Suprapubic skin (tissue), 4 donors: Measurements from ENCODE around the gene LRP1B. TPM values are rescaled to one million over a fixed set of nuclear protein-coding genes. Genes with fewer than 3 reads are reported as not detected.

Source experiments
- DNase-seq, 2 donors: peaks; one replicate each; pipeline ENCODE4 v3.0.0-alpha.2; 2019; ENCODE audit warnings: low spot score in 2 of 2
- H3K27ac ChIP-seq: fragments of 200-600 bp; sonication (generic); one replicate; pipeline ENCODE4 v1.5.1; 2019
- H3K27me3 ChIP-seq: fragments of 200-600 bp; sonication (generic); one replicate; pipeline ENCODE4 v1.5.1; 2019
- H3K36me3 ChIP-seq: fragments of 200-600 bp; sonication (generic); one replicate; pipeline ENCODE4 v1.5.1; 2019
- H3K4me1 ChIP-seq: fragments of 200-600 bp; sonication (generic); one replicate; pipeline ENCODE4 v1.5.1; 2019
- H3K4me3 ChIP-seq: fragments of 200-600 bp; sonication (generic); one replicate; pipeline ENCODE4 v1.5.1; 2019; ENCODE audit warnings: mild to moderate bottlenecking
- H3K9me3 ChIP-seq: fragments of 200-600 bp; sonication (generic); one replicate; pipeline ENCODE4 v1.5.1; 2019
- EP300 ChIP-seq: sonication (generic); formaldehyde crosslinking; IDR thresholded peaks from one replicate; pipeline ENCODE4 v1.6.1; 2017; ENCODE audit warnings: antibody characterized with exemption
- POLR2A ChIP-seq, 2 donors: fragments of 450-650 bp; IDR thresholded peaks; one replicate each; pipeline ENCODE4 v1.6.1; 2017; ENCODE audit warnings: antibody characterized with exemption in 2 of 2, mild to moderate bottlenecking in 2 of 2, moderate library complexity in 2 of 2
- POLR2AphosphoS5 ChIP-seq, 3 donors: sonication (generic); formaldehyde crosslinking; IDR thresholded peaks; one replicate each; pipeline ENCODE4 v1.6.1; 2017; ENCODE audit warnings: antibody characterized with exemption in 3 of 3
- WGBS: methylation state at CpG from one replicate; pipeline ENCODE4 v1.1.5; 2018; 5-methylcytosine and 5-hydroxymethylcytosine counted together
- total RNA-seq, 4 donors: library from RNA; depleted of rRNA; stranded (reverse); fragments of >200 nt; gene quantifications; one replicate each; pipeline ENCODE4 v1.1.0, GENCODE V29; 2016
- TF ChIP-seq, protein P1 (sequence below), 2 donors: fragments of 200-600 bp in 1 of 2; fragments of 450-650 bp in 1 of 2; sonication (generic) in 1 of 2; IDR thresholded peaks; one replicate each; pipeline ENCODE4 v1.5.1; 2016 to 2019; ENCODE audit warnings: antibody characterized with exemption in 2 of 2, mild to moderate bottlenecking in 1 of 2, moderate library complexity in 1 of 2

Gene LRP1B
- total RNA-seq, 4 donors from 2014 or later: 0.11 to 2.7 (median 1.3) TPM

DNA sequence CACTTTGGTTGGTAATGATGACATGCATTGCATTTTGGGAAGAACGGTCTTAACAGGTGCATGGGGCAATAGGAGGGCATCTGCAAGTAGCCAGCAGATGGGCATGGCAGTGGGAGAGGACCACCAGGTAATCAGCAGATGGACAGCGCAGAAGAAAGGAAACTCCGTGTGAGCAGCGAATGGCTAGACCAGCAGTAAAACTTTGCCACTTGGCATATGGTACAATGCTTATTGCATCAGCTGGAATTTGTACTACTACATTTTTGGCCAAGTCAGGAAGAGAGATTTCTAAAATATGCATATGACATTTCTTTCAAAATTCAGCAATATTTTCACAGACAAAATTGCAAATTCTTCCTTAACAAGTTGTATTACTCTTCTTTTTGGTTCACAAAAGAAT is 768.5 kb downstream of the LRP1B start:
- TF ChIP-seq POLR2AphosphoS5 (IDR thresholded peaks at IDR 0.05) (no peak), POLR2A (IDR thresholded peaks at IDR 0.05) (no peak), EP300 (no peak)
- TF ChIP-seq, protein P1, sequence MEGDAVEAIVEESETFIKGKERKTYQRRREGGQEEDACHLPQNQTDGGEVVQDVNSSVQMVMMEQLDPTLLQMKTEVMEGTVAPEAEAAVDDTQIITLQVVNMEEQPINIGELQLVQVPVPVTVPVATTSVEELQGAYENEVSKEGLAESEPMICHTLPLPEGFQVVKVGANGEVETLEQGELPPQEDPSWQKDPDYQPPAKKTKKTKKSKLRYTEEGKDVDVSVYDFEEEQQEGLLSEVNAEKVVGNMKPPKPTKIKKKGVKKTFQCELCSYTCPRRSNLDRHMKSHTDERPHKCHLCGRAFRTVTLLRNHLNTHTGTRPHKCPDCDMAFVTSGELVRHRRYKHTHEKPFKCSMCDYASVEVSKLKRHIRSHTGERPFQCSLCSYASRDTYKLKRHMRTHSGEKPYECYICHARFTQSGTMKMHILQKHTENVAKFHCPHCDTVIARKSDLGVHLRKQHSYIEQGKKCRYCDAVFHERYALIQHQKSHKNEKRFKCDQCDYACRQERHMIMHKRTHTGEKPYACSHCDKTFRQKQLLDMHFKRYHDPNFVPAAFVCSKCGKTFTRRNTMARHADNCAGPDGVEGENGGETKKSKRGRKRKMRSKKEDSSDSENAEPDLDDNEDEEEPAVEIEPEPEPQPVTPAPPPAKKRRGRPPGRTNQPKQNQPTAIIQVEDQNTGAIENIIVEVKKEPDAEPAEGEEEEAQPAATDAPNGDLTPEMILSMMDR (IDR thresholded peaks at IDR 0.05): no peak

DNA sequence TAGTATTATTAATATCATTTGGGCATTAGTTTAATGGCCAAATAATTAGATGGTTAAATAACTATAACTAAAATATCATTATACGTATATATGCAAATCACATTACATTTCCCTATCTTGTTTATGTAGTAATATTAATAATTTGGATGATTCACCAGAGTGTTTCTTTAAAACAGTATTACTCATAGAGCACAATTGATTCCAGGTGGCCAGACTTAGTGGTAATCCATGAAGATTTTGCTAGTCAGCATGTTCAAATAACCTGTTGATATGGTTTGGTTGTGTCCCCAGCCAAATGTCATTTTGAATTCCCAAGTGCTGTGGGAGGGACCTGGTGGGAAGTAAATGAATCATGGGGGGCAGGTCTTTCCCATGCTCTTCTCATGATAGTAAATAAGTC is 782.3 kb downstream of the LRP1B start:
- Histone ChIP-seq H3K27ac (no peak overlapping the region), H3K4me1 (no peaks in the 10 kb centered on the region), H3K36me3 (no peaks in the 10 kb centered on the region), H3K27me3 (no peaks in the 10 kb centered on the region), H3K4me3 (no peak overlapping the region), H3K9me3 (no peaks in the 10 kb centered on the region)
- no peak for DNase-seq
- TF ChIP-seq POLR2A (IDR thresholded peaks at IDR 0.05): no peak
- TF ChIP-seq EP300: no peak
- TF ChIP-seq POLR2AphosphoS5 (IDR thresholded peaks at IDR 0.05): no peak
- TF ChIP-seq, protein P1 (IDR thresholded peaks at IDR 0.05): no peak
- WGBS: 81% methylated on average over 1 of the region's 1 CpG

More for the DNA sequence above, 768.5 kb downstream of the LRP1B start:
- Histone ChIP-seq H3K9me3 (no peaks in the 10 kb centered on the region), H3K4me3 (no peak overlapping the region), H3K36me3 (no peaks in the 10 kb centered on the region), H3K27ac (no peak overlapping the region), H3K4me1 (no peaks in the 10 kb centered on the region), H3K27me3 (no peaks in the 10 kb centered on the region)
- DNase-seq: no peak
- WGBS: 83% methylated on average over 4 of the region's 4 CpGs

DNA sequence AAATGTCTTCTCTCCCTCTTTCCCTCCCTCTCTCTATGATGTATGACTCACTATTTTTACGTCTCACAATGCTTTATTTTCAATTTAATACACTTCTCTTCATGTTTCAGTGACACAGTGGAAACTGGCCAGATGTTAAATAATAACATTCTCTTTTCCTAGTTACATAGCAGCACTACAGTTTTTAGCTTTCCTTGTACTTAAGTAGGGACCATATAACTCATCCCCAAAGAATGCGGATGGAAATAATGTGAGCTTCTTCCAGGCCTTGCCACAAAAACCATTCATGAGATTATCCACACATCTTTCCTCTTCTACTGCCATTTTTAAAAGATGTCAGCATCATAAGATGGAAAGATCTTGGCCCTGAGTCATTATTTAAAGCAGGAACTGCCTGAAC is 789.4 kb downstream of the LRP1B start:
- no peaks in the 10 kb centered on the region for H3K9me3 ChIP-seq
- 47% methylated on average over 2 of the region's 2 CpGs for WGBS
- no peaks in the 10 kb centered on the region for H3K4me1 ChIP-seq
- H3K36me3 ChIP-seq: no peaks in the 10 kb centered on the region
- no peak for DNase-seq
- TF ChIP-seq EP300 (no peak), POLR2A (IDR thresholded peaks at IDR 0.05) (no peak), POLR2AphosphoS5 (IDR thresholded peaks at IDR 0.05) (no peak)
- TF ChIP-seq, protein P1 (IDR thresholded peaks at IDR 0.05): no peak
- no peak overlapping the region for H3K4me3 ChIP-seq
- no peak overlapping the region for H3K27ac ChIP-seq
- H3K27me3 ChIP-seq: no peaks in the 10 kb centered on the region

DNA sequence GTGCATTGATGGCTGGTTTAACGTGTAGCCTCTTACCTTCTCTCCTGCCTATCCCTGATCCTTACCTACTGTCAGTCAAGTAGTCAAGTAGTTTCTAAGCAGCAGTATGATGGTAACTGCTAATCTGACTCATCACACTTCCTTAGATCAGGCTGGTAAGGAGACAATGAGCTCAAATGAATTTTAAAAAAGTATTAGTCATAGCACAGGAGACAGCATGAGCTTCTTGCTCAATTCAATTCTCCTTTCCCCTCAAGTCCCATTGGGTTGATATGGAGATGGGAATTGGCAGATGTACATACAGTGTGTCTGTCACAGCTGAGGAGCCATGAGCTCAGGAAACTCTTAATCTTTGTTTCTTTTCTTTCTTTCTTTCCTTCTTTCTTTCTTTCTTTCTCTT is 799.7 kb downstream of the LRP1B start:
- H3K9me3 ChIP-seq: no peaks in the 10 kb centered on the region
- H3K36me3 ChIP-seq: no peaks in the 10 kb centered on the region
- TF ChIP-seq POLR2AphosphoS5 (IDR thresholded peaks at IDR 0.05) (no peak), EP300 (no peak), POLR2A (IDR thresholded peaks at IDR 0.05) (no peak)
- TF ChIP-seq, protein P1 (IDR thresholded peaks at IDR 0.05): no peak
- H3K27me3 ChIP-seq: no peaks in the 10 kb centered on the region
- no peak overlapping the region for H3K4me3 ChIP-seq
- DNase-seq: no peak
- no peaks in the 10 kb centered on the region for H3K4me1 ChIP-seq
- 85% methylated on average over 1 of the region's 1 CpG for WGBS
- H3K27ac ChIP-seq: no peak overlapping the region

DNA sequence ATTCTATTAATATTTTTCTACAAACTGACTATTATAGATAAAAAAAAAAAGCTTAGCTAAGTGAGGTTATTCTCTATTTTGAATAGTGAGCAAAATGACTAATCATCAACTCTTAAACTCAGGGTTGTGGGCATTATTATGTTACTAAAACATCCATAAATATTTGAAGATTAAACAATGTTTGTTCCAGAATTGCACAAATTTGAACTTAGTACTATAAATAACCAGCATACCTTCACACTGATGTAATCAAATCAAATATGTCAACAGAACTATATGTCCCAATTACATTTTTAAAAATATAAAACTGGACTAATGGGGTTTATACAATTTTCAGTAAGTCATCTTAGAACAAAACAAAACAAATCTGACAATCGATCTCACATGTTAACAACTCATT is 800.9 kb downstream of the LRP1B start:
- H3K27ac ChIP-seq: no peak overlapping the region

DNA sequence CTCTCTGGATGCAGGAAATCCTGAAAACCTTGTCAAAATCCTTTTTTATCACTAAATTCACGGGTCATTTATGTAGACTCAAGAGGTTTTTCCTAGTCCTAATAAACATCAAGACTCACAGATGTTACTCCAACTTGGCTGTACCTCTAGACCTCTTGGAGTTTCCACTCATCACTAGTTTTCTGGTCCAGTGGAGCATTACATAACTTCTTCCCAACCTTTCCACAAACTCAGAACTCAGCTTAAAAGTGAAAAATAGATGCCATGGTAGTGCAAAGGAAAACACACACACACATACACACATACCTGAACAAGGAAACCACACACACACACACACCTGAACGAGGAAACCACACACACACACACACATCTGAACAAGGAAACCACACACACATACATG is 807.2 kb downstream of the LRP1B start:
- Histone ChIP-seq H3K27ac (no peak overlapping the region), H3K27me3 (no peaks in the 10 kb centered on the region), H3K4me3 (no peak overlapping the region), H3K9me3 (no peaks in the 10 kb centered on the region), H3K4me1 (no peaks in the 10 kb centered on the region), H3K36me3 (no peaks in the 10 kb centered on the region)
- WGBS: 75% methylated on average over 2 of the region's 2 CpGs
- no peak for TF ChIP-seq POLR2A (IDR thresholded peaks at IDR 0.05)
- TF ChIP-seq, protein P1 (IDR thresholded peaks at IDR 0.05): no peak
- TF ChIP-seq EP300: no peak
- no peak for TF ChIP-seq POLR2AphosphoS5 (IDR thresholded peaks at IDR 0.05)
- no peak for DNase-seq

More for the DNA sequence above, 800.9 kb downstream of the LRP1B start:
- H3K27me3 ChIP-seq: no peaks in the 10 kb centered on the region
- no peak overlapping the region for H3K4me3 ChIP-seq
- H3K36me3 ChIP-seq: no peaks in the 10 kb centered on the region
- WGBS: 64% methylated on average over 1 of the region's 1 CpG
- DNase-seq: no peak
- H3K4me1 ChIP-seq: no peaks in the 10 kb centered on the region
- no peaks in the 10 kb centered on the region for H3K9me3 ChIP-seq
- TF ChIP-seq POLR2AphosphoS5 (IDR thresholded peaks at IDR 0.05) (no peak), EP300 (no peak)
